Transverse colon (tissue), 4 donors: ENCODE data around the gene GABPB1. TPM values are rescaled to one million over a fixed set of nuclear protein-coding genes. Genes with fewer than 3 reads are reported as not detected.

Source experiments
- DNase-seq: peaks from one replicate; pipeline ENCODE4 v3.0.0-alpha.2; 2019
- H3K27ac ChIP-seq, 4 donors: fragments of 200-600 bp; sonication (generic); 2 replicates each; pipeline ENCODE4 v1.5.1; 2016 to 2018; ENCODE audit warnings: inconsistent platforms in 4 of 4
- H3K27me3 ChIP-seq: fragments of 200-600 bp; sonication (generic); 2 replicates; pipeline ENCODE4 v1.5.1; 2017; ENCODE audit warnings: inconsistent platforms
- H3K36me3 ChIP-seq, 4 donors: fragments of 200-600 bp; sonication (generic); 2 replicates each; pipeline ENCODE4 v1.5.1; 2017 to 2019; ENCODE audit warnings: inconsistent platforms in 4 of 4
- H3K4me1 ChIP-seq, 4 donors: fragments of 200-600 bp; sonication (generic); 2 replicates each; pipeline ENCODE4 v1.5.1; 2017 to 2020; ENCODE audit warnings: inconsistent platforms in 4 of 4
- H3K4me3 ChIP-seq, 4 donors: fragments of 200-600 bp; sonication (generic); 1 replicate in 1 of 4; 2 replicates in 3 of 4; pipeline versions ENCODE4 v1.5.1 to v1.6.1; 2017 to 2019; ENCODE audit warnings: inconsistent platforms in 4 of 4
- H3K9me3 ChIP-seq, 2 donors: fragments of 200-600 bp; sonication (generic); 2 replicates each; pipeline ENCODE4 v1.5.1; 2017 to 2019; ENCODE audit warnings: inconsistent platforms in 2 of 2
- CTCF ChIP-seq, 5 experiments: fragments of 200-600 bp in 3 of 5; fragments of 450-650 bp in 2 of 5; sonication (generic) in 3 of 5; IDR thresholded peaks; 1 replicate in 2 of 5; 2 replicates in 3 of 5; pipeline ENCODE4 v1.5.1; 2016 to 2017; ENCODE audit warnings: antibody characterized with exemption in 5 of 5, inconsistent platforms in 3 of 5, mild to moderate bottlenecking in 2 of 5, moderate library complexity in 1 of 5
- EP300 ChIP-seq: sonication (generic); formaldehyde crosslinking; IDR thresholded peaks from one replicate; pipeline ENCODE4 v1.6.1; 2017; ENCODE audit warnings: antibody characterized with exemption, low read depth
- POLR2A ChIP-seq: fragments of 450-650 bp; IDR thresholded peaks from one replicate; pipeline ENCODE4 v1.6.1; 2016; ENCODE audit warnings: antibody characterized with exemption, mild to moderate bottlenecking, moderate library complexity
- POLR2AphosphoS5 ChIP-seq, 3 donors: sonication (generic); formaldehyde crosslinking; IDR thresholded peaks; one replicate each; pipeline ENCODE4 v1.6.1; 2016; ENCODE audit warnings: antibody characterized with exemption in 3 of 3
- WGBS, 2 donors: methylation state at CpG; one replicate each; pipeline ENCODE4 v1.1.5; 2018; ENCODE audit warnings: low coverage in 1 of 2; 5-methylcytosine and 5-hydroxymethylcytosine counted together
- in situ Hi-C, 4 donors: fragments of 200-750 bp; cut with MboI; loops; one replicate each; pipeline versions ENCODE4 v1.15.0 to v1.15.1; 2017; ENCODE audit warnings: low sequenced_read_pairs in 3 of 4, low pct_ligation_motif_present in 1 of 4, low pct_unique_long_range_greater_than_20kb in 1 of 4
- intact Hi-C: fragments of 100-400 bp; cut with DNase I; formaldehyde crosslinking; loops from one replicate; pipeline ENCODE4 v1.15.1; 2023; ENCODE audit warnings: low total_unique reads
- total RNA-seq, 4 donors: library from RNA; depleted of rRNA; stranded (reverse); fragments of >200 nt; gene quantifications; one replicate each; pipeline ENCODE4 v1.1.0, GENCODE V29; 2016

The GABPB1 gene
- total RNA-seq, 4 donors from 2014 or later: 2.2 to 21.4 (median 13.1) TPM

GRCh38 chr15:50257332-50257731 lies 97.7 kb downstream of the GABPB1 start:
- no peak overlapping the region for H3K4me3 ChIP-seq
- in situ Hi-C loops: no loop called here
- H3K9me3 ChIP-seq: no peaks in the 10 kb centered on the region
- TF ChIP-seq POLR2AphosphoS5 (IDR thresholded peaks at IDR 0.05) (no peak), POLR2A (no peak), EP300 (no peak), CTCF (IDR thresholded peaks at IDR 0.05) (no peak)
- no peaks in the 10 kb centered on the region for H3K27me3 ChIP-seq
- 84% methylated on average over 8 of the region's 8 CpGs; no CpG with 5 or more reads in 1 of the 2 donors for WGBS, 2 donors
- no peaks in the 10 kb centered on the region for H3K4me1 ChIP-seq
- no peaks in the 10 kb centered on the region for H3K36me3 ChIP-seq
- intact Hi-C loops: no loop called here
- H3K27ac ChIP-seq: no peak overlapping the region
- no peak for DNase-seq

- H3K27me3 ChIP-seq: no peaks in the 10 kb centered on the region
- no peaks in the 10 kb centered on the region for H3K4me1 ChIP-seq
- no peaks in the 10 kb centered on the region for H3K9me3 ChIP-seq
- 66 to 72% methylated on average over 4 to 5 of the region's 5 CpGs for WGBS, 2 donors
- in situ Hi-C loops (no loop called here), intact Hi-C loops (no loop called here)
- DNase-seq: no peak
- no peaks in the 10 kb centered on the region for H3K36me3 ChIP-seq
- no peak overlapping the region for H3K4me3 ChIP-seq
- TF ChIP-seq EP300 (no peak), POLR2AphosphoS5 (IDR thresholded peaks at IDR 0.05) (no peak), POLR2A (no peak)
- no peak overlapping the region for H3K27ac ChIP-seq
Observed at GRCh38 chr15:50256188-50257041, 98.6 kb downstream of the GABPB1 start.

- no peaks in the 10 kb centered on the region for H3K9me3 ChIP-seq
- intact Hi-C loops (no loop called here), in situ Hi-C loops (no loop called here)
- H3K36me3 ChIP-seq: no peaks in the 10 kb centered on the region
- H3K4me3 ChIP-seq: no peak overlapping the region
- H3K27ac ChIP-seq: no peak overlapping the region
- H3K4me1 ChIP-seq: peaks cover 0 to under 1% (median 0%) of the 10 kb centered on the region in 4 donors
- WGBS, 2 donors: 86 to 91% methylated on average over 4 to 11 of the region's 11 CpGs
- DNase-seq: no peak
- no peak for TF ChIP-seq POLR2AphosphoS5 (IDR thresholded peaks at IDR 0.05)
- no peak for TF ChIP-seq EP300
- TF ChIP-seq CTCF (IDR thresholded peaks at IDR 0.05): no peak
- no peaks in the 10 kb centered on the region for H3K27me3 ChIP-seq
Observed at GRCh38 chr15:50252556-50252955, 102.4 kb downstream of the GABPB1 start.

- Histone ChIP-seq H3K4me3 (no peak overlapping the region), H3K9me3 (no peaks in the 10 kb centered on the region), H3K4me1 (peaks cover 0 to 3% (median 0%) of the 10 kb centered on the region in 4 donors), H3K27me3 (no peaks in the 10 kb centered on the region), H3K36me3 (no peaks in the 10 kb centered on the region), H3K27ac (no peak overlapping the region)
- TF ChIP-seq POLR2AphosphoS5 (IDR thresholded peaks at IDR 0.05): no peak
- TF ChIP-seq POLR2A: no peak
- TF ChIP-seq EP300: no peak
- no peak for TF ChIP-seq CTCF (IDR thresholded peaks at IDR 0.05)
- intact Hi-C loops: no loop called here
- DNase-seq: no peak
- WGBS, 2 donors: 89 to 97% methylated on average over 6 to 11 of the region's 11 CpGs
- in situ Hi-C loops: no loop called here
Observed at GRCh38 chr15:50251638-50252182, 103.3 kb downstream of the GABPB1 start.
